ENCODE measurements around the gene IL7R. TPM values are rescaled to one million over a fixed set of nuclear protein-coding genes. Genes with fewer than 3 reads are reported as not detected.

IL7R gene
- total and polyA plus RNA-seq, 2 donors from 2014 or later, result 0.34 to 53.7 TPM

- DNase-seq (no peak), FAIRE-seq (no peak)
- intact Hi-C loops (cut with DNase I), result no loop called here
- Histone ChIP-seq H3K4me3 (ENCODE audit: low read length in 3 of 3) (no peak overlapping the region), H3K4me1 (ENCODE audit: control insufficient read depth in 2 of 3, insufficient read depth in 2 of 3, low read depth in 1 of 3, low read length in 3 of 3) (no peaks in the 10 kb centered on the region), H3K27ac (ENCODE audit: low read depth in 2 of 2, low read length in 2 of 2) (no peak overlapping the region), H3K9ac (ENCODE audit: low read length in 3 of 3) (no peak overlapping the region), H3K9me3 (ENCODE audit: control insufficient read depth in 2 of 3, insufficient read depth in 1 of 3, low read length in 3 of 3) (peaks cover 0 to 4% (median 0%) of the 10 kb centered on the region in 3 donors), H3K36me3 (ENCODE audit: control insufficient read depth in 2 of 3, insufficient read depth in 3 of 3, low read length in 3 of 3) (no peaks in the 10 kb centered on the region), H3K27me3 (ENCODE audit: control insufficient read depth, insufficient read depth, low read length) (no peaks in the 10 kb centered on the region)
- no peak for TF ChIP-seq CTCF (IDR thresholded peaks at IDR 0.05; ENCODE audit: borderline replicate concordance, extremely low read depth, insufficient read depth)
These were observed 47.9 kb downstream of the IL7R start for GRCh38 chr5:35904443-35905132.

- H3K36me3 ChIP-seq (ENCODE audit: control insufficient read depth in 2 of 3, insufficient read depth in 3 of 3, low read length in 3 of 3), result no peaks in the 10 kb centered on the region
- no peaks in the 10 kb centered on the region for H3K27me3 ChIP-seq (ENCODE audit: control insufficient read depth, insufficient read depth, low read length)
- no peaks in the 10 kb centered on the region for H3K4me1 ChIP-seq (ENCODE audit: control insufficient read depth in 2 of 3, insufficient read depth in 2 of 3, low read depth in 1 of 3, low read length in 3 of 3)
- peaks cover 0 to 4% (median 0%) of the 10 kb centered on the region in 3 donors for H3K9me3 ChIP-seq (ENCODE audit: control insufficient read depth in 2 of 3, insufficient read depth in 1 of 3, low read length in 3 of 3)
- intact Hi-C loops (cut with DNase I), result no loop called here
- no peak for DNase-seq
- no peak for FAIRE-seq
- no peak overlapping the region for H3K4me3 ChIP-seq (ENCODE audit: low read length in 3 of 3)
- no peak overlapping the region for H3K27ac ChIP-seq (ENCODE audit: low read depth in 2 of 2, low read length in 2 of 2)
- TF ChIP-seq CTCF (IDR thresholded peaks at IDR 0.05; ENCODE audit: borderline replicate concordance, extremely low read depth, insufficient read depth), result no peak
- H3K9ac ChIP-seq (ENCODE audit: low read length in 3 of 3), result no peak overlapping the region
These were observed 51.5 kb downstream of the IL7R start for GRCh38 chr5:35908228-35908627.

- Histone ChIP-seq H3K27ac (ENCODE audit: low read depth in 2 of 2, low read length in 2 of 2) (no peak overlapping the region), H3K36me3 (ENCODE audit: control insufficient read depth in 2 of 3, insufficient read depth in 3 of 3, low read length in 3 of 3) (no peaks in the 10 kb centered on the region), H3K9me3 (ENCODE audit: control insufficient read depth in 2 of 3, insufficient read depth in 1 of 3, low read length in 3 of 3) (peaks cover 0 to 4% (median 0%) of the 10 kb centered on the region in 3 donors), H3K4me3 (ENCODE audit: low read length in 3 of 3) (no peak overlapping the region), H3K9ac (ENCODE audit: low read length in 3 of 3) (no peak overlapping the region), H3K27me3 (ENCODE audit: control insufficient read depth, insufficient read depth, low read length) (no peaks in the 10 kb centered on the region), H3K4me1 (ENCODE audit: control insufficient read depth in 2 of 3, insufficient read depth in 2 of 3, low read depth in 1 of 3, low read length in 3 of 3) (no peaks in the 10 kb centered on the region)
- no peak for TF ChIP-seq CTCF (IDR thresholded peaks at IDR 0.05; ENCODE audit: borderline replicate concordance, extremely low read depth, insufficient read depth)
- no peak for DNase-seq
- intact Hi-C loops (cut with DNase I), result no loop called here
- FAIRE-seq, result no peak
These were observed 52.1 kb downstream of the IL7R start for GRCh38 chr5:35908814-35909213.

Data from kidney (tissue), 14 donors.